LHCN-M2 (cell line): Measurements from ENCODE around the gene CRKL. TPM values are rescaled to one million over a fixed set of nuclear protein-coding genes. Genes with fewer than 3 reads are reported as not detected.

Experiments used
- DNase-seq: peaks from one replicate; pipeline ENCODE4 v3.0.0-alpha.2; 2012; ENCODE audit warnings: low read depth
- total RNA-seq: library from RNA; depleted of rRNA; stranded (reverse); fragments of >200 nt; gene quantifications from 2 replicates; pipeline ENCODE4 v1.2.3, GENCODE V29; 2014

CRKL gene
- total RNA-seq, 1 experiment from 2014 or later: 50.0 TPM

GRCh38 chr22:20981787-20982562, 64.8 kb downstream of the CRKL start, which contains the start of gene LZTR1:
Gene LZTR1 (plus strand): TSS chr22:20982297. CDS start chr22:20982372, 75 bp downstream.
- DNase-seq: peak; percentile 78

GRCh38 chr22:20982563-20982882, 65.3 kb downstream of the CRKL start:
- DNase-seq: no peak

- no peak for DNase-seq
Measured at GRCh38 chr22:20983081-20983771, 66.0 kb downstream of the CRKL start.

DNA sequence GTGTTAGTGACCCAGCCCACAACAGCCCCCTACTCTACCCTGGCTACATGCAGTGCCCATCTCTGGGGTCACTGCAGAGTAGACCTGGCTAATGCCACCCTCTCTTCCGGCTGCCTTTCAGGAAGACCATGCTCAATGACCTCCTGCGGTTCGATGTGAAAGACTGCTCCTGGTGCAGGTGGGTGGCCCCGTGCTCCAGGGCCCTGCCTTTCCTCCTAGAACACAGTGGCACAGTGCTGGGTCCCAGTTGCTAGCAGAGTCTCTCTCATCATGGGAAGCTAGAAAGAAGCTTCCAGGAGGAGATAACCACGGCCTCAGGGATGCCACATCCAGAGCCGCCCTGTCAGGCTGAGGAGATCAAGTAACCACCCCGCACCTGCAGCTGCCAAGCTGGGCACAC, 68.5 kb downstream of the CRKL start:
- DNase-seq: no peak

DNA sequence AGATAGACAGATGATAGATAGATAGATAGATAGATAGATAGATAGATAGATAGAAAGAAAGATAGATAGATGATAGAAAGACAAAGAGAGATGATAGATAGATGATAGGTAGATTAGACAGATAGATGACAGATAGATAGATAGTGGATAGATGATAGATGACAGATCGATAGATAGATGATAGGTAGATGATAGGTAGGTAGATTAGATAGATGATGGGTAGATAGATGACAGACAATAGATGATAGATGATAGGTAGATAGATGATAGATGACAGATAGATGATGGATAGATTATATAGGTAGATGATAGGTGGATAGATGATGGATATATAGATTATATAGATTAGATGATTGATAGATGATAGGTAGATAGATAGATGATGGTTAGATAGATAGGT, 69.2 kb downstream of the CRKL start:
- DNase-seq: no peak

- DNase-seq: no peak
Measured at GRCh38 chr22:20987375-20987774, 70.2 kb downstream of the CRKL start.

DNA sequence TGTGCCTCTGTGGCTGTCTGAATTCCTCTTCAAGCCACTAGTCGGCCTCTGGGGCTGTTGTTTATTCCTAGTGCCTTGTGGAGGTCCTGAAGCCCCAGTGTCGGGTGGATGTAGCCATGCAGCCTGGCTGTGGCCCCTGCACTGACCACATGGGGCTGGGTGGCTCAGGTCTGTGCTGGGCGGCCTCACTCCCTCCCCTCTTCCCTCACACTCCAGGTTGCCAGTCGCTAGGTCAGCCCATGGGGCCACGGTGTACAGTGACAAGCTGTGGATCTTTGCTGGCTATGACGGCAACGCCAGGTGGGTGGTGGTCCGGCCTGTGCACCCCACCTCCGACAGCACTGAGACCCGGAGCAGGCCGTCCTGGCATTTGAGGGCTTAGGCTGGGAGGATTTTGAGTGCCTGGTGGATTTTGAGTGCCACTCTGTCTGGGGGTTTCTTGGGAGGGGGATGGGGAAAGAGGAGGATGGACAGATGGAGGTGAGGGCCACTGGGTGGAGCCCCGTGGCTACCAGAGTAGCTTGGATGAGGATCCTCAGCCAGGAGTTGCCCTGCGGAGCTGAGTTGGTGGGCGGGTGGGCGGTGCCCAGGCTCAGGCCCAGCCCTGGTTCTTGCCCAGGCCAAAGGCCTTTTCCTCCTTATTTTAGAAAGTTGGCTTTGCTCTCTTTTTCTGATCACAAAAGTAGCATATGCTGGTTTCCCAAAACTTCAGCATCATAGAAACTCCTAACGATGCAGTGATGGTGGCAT, 71.5 kb downstream of the CRKL start:
- no peak for DNase-seq

DNA sequence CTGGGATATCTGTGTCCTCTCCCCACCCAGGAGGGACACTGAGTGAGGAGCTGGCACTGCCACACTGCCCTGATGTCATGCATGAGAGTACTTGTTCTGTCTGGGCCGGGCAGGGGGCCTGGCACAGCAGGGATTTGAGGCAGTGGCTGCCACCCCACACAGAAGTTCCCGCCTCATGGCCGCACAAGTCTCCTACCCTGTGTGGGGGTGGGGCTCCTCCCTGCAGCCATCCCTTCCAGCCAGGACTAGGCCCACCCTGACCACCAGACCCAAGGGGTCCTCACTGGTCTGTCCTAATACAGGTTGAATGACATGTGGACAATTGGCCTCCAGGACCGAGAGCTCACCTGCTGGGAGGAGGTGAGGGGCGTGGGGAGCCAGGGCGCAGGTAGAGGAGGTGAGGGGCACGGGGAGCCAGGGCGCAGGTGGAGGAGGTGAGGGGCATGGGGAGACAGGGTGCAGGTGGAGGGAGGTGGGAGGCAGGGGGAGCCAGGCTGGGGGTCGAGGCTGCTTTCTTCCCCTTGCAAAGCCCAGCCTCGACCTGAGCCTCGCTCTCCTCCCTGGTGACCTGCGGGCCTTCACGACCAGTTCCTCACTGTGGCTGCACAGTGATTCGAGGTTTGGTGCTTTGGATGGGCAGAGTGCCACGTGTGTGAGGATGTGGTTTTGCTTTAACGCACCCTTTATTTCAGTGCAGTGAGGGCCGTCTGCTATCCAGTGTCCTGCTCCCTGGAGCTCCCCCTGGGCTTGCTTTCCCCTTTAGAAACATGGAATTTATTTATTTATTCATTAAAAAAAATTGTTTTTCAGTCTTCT, 72.3 kb downstream of the CRKL start:
- peak; percentile 25 for DNase-seq

DNA sequence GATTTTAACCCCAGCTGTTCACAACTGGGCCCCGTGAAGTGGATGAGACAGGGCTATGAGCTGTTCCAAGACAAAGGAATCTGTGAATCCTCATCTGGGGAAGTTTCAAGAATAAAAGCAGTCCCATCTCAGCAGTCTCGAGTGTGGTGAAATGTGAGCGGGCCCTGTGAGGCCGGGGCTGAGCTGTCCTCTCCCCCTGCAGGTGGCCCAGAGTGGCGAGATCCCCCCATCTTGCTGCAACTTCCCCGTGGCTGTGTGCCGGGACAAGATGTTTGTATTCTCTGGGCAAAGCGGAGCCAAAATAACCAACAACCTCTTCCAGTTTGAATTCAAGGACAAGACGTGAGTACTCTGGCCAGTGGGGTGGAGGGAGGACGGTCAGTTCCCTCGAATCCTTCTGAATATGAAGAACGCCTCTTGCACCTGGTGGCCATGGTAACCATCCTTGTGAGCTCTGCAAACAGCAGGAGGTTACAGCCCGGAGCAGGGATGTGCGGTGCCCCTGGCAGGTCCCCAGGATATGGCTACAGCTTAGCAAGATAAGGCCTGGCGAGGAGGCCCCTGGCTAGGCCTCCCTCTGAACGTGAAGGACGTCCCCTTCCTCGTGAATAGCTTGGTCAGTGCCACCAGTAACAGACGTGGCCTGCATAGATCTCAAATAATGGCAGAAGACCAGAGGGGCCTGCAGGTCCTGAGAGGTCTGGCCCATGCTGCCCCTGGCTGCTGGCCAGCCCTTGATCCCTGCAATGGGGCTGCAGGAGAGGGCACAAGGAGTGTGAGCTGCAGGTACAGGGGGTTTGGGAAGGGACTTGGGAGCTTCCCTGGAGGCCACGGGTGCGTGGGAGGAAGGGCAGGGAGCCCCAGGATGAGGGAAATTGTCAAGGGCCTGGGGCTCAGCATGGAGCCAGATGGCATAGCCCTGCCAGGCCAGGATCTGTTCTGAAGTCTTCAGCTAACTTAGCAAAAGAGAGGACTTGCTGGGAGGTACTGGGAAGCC, 73.3 kb downstream of the CRKL start:
- DNase-seq: no peak

DNA sequence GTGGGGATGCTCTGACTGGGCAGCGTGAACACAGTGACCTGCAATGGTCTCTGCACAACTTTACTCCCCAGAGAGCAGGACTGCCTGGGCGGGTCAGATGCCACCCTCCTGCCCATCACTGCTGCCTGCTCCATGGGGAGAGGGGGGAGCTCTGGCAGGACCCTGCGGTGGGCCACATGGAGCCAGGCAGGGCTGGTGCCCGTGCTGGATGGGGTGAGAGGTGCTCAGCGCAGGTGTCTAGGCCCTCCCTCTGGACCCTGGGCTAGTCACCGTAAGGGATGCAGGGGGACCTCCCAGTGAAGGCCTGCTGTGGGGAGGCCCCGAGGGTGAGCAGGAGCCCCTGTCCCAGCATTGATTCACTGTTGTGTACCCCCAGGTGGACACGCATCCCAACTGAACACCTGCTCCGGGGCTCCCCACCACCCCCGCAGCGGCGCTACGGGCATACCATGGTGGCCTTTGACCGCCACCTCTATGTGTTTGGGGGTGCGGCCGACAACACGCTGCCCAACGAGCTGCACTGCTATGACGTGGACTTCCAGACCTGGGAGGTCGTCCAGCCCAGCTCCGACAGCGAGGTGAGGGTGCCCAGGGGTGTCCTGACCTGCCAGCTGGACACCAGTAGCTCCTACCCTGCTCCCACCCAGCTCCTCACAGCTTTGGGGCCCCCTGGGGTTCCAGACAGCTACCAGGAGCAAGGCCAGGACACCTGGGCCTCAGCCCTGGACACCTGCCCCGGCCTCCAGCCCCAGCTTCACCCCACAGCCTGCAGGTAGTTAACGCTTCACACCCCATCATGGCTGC, 74.2 kb downstream of the CRKL start:
- DNase-seq: no peak

- no peak for DNase-seq
Measured at GRCh38 chr22:20992056-20992442, 74.8 kb downstream of the CRKL start.

DNA sequence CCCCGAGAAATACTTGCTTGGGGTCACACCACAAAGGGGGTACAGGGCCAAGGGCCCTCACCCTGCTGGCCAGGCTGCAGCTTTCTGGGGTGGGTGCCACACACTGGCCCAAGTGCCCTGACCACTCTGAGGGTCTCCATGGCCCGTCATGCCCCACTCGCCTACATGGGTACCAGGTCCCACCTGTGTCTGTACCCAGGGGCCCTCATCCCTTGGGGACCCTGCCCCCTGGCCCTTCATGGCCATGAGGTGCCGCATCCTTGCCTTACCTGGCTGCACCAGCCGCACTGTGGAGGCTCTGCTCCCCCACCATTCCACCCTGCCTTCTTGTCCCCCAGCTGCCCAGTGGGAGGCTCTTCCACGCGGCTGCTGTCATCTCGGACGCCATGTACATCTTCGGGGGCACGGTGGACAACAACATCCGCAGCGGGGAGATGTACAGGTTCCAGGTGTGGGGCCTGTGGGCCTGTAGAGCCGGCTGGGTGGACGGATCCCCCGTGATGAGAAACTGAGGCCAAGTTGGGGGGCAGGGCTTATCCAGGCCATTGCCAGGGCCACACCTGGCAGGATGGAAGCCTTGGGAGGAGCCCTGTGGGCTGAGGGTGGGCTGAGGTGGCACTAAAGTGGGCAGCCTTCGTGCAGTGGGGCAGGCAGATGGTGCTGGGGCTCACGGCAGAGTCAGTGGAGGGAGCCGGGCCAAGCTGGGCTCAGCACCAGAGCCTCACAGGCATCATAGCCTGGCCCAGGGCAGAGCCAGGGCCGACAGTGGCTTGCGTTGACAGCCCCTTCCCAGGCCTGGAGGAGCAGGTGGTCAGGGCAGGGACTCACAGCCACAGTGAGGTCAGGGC, 75.5 kb downstream of the CRKL start:
- no peak for DNase-seq

- no peak for DNase-seq
Measured at GRCh38 chr22:20993304-20994127, 76.3 kb downstream of the CRKL start.

GRCh38 chr22:20994128-20994901, 77.1 kb downstream of the CRKL start:
- DNase-seq: no peak

- DNase-seq: no peak
Measured at GRCh38 chr22:20994902-20995241, 77.7 kb downstream of the CRKL start.

DNA sequence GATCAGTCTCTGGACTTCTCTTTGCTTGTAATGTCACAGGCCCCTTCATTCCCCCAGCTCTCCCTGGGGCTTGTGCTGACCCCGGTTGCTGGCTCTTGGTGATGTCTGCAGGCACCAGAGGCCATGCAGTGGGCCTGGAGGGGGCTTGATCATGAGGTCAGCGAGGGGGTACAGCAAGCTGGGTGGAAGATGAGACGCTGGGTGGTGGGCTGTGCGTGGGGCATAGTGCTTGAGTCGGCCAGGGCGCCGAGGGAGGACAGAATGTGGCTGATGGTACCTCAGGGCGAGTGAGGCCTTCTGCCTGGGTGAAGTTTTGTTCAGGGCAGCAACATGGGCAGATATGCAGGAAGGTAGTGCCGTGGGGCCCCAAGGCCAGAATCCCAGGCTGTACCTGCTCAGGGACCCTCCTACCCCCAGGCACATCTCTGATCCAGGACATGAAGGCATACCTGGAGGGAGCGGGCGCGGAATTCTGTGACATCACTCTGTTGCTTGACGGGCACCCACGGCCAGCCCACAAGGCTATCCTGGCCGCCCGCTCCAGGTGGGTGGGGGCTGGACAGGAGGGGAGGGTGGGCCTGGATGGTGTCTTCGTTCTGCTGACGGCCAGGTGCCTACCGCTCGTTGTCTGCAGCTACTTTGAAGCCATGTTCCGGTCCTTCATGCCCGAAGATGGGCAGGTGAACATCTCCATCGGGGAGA, 78.3 kb downstream of the CRKL start:
- no peak for DNase-seq
